Tibial artery (tissue), 4 donors: ENCODE measurements around the gene HCRTR1.
A peak's percentile ranks its signal among the peaks of the same experiment; 100 is the strongest.

ENCODE experiments used
- DNase-seq, 2 donors: peaks; one replicate each; pipeline ENCODE4 v3.0.0-alpha.2; 2019
- H3K27ac ChIP-seq, 2 donors: fragments of 200-600 bp; sonication (generic) in 1 of 2; 1 replicate in 1 of 2; 2 replicates in 1 of 2; pipeline ENCODE4 v1.5.1; 2018 to 2019; ENCODE audit warnings: mild to moderate bottlenecking in 1 of 2
- H3K27me3 ChIP-seq, 2 donors: fragments of 200-600 bp; sonication (generic) in 1 of 2; one replicate each; pipeline versions ENCODE4 v1.5.1 to v1.6.0; 2016 to 2019
- H3K36me3 ChIP-seq, 3 donors: fragments of 200-600 bp; sonication (generic) in 2 of 3; one replicate each; pipeline ENCODE4 v1.5.1; 2016 to 2019; ENCODE audit warnings: mild to moderate bottlenecking in 2 of 3
- H3K4me1 ChIP-seq, 4 donors: fragments of 200-600 bp; sonication (generic) in 2 of 4; 1 replicate in 3 of 4; 2 replicates in 1 of 4; pipeline ENCODE4 v1.5.1; 2016 to 2019
- H3K4me3 ChIP-seq, 2 donors: fragments of 200-600 bp; sonication (generic) in 1 of 2; 1 replicate in 1 of 2; 2 replicates in 1 of 2; pipeline ENCODE4 v1.5.1; 2018 to 2019; ENCODE audit warnings: mild to moderate bottlenecking in 2 of 2
- H3K9me3 ChIP-seq, 3 donors: fragments of 200-600 bp; sonication (generic) in 1 of 3; one replicate each; pipeline ENCODE4 v1.5.1; 2016 to 2019
- CTCF ChIP-seq, 2 experiments: fragments of 200-600 bp in 1 of 2; fragments of 450-650 bp in 1 of 2; IDR thresholded peaks; one replicate each; pipeline ENCODE4 v1.5.1; 2017 to 2019; ENCODE audit warnings: antibody characterized with exemption in 2 of 2, mild to moderate bottlenecking in 1 of 2, moderate library complexity in 1 of 2
- intact Hi-C: fragments of 100-400 bp; cut with DNase I; formaldehyde crosslinking; loops from one replicate; pipeline ENCODE4 v1.15.0; 2023; ENCODE audit warnings: low total_unique reads

The HCRTR1 gene

DNA sequence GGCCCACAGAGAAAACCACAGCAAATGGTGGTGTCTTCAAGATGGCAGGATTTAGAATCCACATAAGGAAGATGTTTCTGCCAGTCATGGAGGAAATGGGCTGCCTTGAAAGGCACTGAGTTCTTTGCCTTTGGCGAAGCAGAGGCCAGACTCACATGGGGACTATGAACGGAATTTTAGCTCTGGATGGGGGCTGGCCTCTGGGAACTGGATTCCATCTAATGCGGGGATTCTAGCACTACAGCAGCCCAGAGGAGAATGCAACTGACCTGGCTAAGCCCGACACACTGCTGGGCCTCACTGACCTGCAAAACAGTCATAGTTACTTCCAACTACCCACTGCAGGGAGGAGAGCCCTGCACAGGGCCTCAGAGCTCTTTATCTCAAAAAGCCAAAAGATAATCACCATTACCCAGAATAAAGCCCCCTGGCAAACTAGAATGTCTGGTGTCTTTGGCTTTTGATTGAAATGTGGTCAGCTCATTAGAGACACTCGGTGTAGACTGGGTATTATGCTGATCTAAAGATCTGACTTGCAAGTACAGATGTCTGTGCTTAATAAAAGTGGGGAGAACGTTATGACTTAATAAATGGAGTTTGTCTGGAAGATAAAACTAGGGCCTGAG lies 11.6 kb downstream of the HCRTR1 start:
- H3K4me3 ChIP-seq, result no peak overlapping the region
- peak overlapping the region; percentile 83 to 87 for H3K27ac ChIP-seq
- peaks cover 0 to 44% (median 37%) of the 10 kb centered on the region in 4 donors for H3K4me1 ChIP-seq
- H3K36me3 ChIP-seq, result peaks cover 42 to 57% (median 56%) of the 10 kb centered on the region in 3 donors
- H3K27me3 ChIP-seq, result no peaks in the 10 kb centered on the region
- H3K9me3 ChIP-seq, result no peaks in the 10 kb centered on the region
- no peak for TF ChIP-seq CTCF (IDR thresholded peaks at IDR 0.05)
- intact Hi-C loops, result no loop called here
- DNase-seq, result no peak

DNA sequence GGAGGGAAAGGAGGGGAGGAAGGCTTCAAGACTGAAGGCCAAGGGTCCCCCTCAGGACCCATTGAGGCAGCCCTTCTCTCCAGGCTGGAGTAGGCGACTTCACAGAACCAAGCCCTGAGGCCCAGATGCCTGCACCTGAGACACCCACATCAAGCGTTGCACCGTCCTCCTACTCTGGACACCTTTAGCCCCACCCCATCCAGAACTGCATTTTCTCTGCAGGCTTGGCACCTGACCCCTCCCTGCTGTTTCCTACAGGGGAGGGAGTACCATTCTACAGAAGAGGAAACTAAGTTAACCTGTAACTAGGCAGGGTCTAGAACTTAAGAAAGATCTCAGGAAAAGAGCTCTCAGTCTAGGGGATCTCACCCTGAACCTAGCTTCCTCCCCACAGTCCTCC lies 15.2 kb downstream of the HCRTR1 start:
- Histone ChIP-seq H3K9me3 (no peaks in the 10 kb centered on the region), H3K27me3 (no peaks in the 10 kb centered on the region), H3K4me3 (no peak overlapping the region), H3K27ac (no peak overlapping the region), H3K36me3 (peaks cover 53 to 70% (median 64%) of the 10 kb centered on the region in 3 donors), H3K4me1 (peaks cover 0 to 24% (median 15%) of the 10 kb centered on the region in 4 donors)
- DNase-seq, result no peak
- intact Hi-C loops, result no loop called here
- no peak for TF ChIP-seq CTCF (IDR thresholded peaks at IDR 0.05)

- no peaks in the 10 kb centered on the region for H3K9me3 ChIP-seq
- no peaks in the 10 kb centered on the region for H3K27me3 ChIP-seq
- H3K36me3 ChIP-seq, result peaks cover 53 to 70% (median 60%) of the 10 kb centered on the region in 3 donors
- intact Hi-C loops, result no loop called here
- peak in 1 of 2 experiments; percentile 12 for TF ChIP-seq CTCF (IDR thresholded peaks at IDR 0.05)
- DNase-seq, result no peak
- H3K4me3 ChIP-seq, result no peak overlapping the region
- no peak overlapping the region for H3K27ac ChIP-seq
- peaks cover 0 to 22% (median 12%) of the 10 kb centered on the region in 4 donors for H3K4me1 ChIP-seq
Observed at GRCh38 chr1:31633117-31633516, 15.6 kb downstream of the HCRTR1 start.

- intact Hi-C loops, result no loop called here
- DNase-seq, result no peak
- TF ChIP-seq CTCF (IDR thresholded peaks at IDR 0.05), result no peak
- H3K4me1 ChIP-seq, result peaks cover 0 to 55% (median 38%) of the 10 kb centered on the region in 4 donors
- no peak overlapping the region for H3K27ac ChIP-seq
- no peaks in the 10 kb centered on the region for H3K27me3 ChIP-seq
- peaks cover 12 to 20% (median 14%) of the 10 kb centered on the region in 3 donors for H3K36me3 ChIP-seq
- no peak overlapping the region for H3K4me3 ChIP-seq
- H3K9me3 ChIP-seq, result no peaks in the 10 kb centered on the region
Observed at GRCh38 chr1:31637915-31638673, 20.6 kb downstream of the HCRTR1 start.

DNA sequence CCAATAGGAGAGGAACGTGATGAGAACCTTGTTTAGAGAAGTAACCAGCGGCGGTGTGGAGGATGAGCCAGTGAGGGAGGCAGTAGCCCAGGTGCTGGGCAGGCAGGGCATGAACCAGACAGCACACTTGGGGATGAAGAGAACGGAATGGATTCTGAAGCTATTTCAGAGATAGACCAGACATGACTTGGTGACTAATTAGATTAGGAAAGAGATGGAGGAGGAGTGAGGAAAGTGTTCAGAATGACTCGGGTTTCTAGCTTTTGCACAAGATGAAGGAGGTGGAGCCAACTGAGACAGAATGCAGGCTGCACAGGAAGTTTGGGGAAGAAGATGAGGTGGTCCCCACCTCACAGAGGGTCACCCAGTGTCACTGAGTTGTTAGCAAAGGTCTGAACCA lies 22.1 kb downstream of the HCRTR1 start:
- no peaks in the 10 kb centered on the region for H3K9me3 ChIP-seq
- H3K4me1 ChIP-seq, result peaks cover 0 to 66% (median 47%) of the 10 kb centered on the region in 4 donors
- intact Hi-C loops, result no loop called here
- H3K27me3 ChIP-seq, result no peaks in the 10 kb centered on the region
- H3K36me3 ChIP-seq, result peaks cover 7 to 12% (median 8%) of the 10 kb centered on the region in 3 donors
- no peak overlapping the region for H3K27ac ChIP-seq
- H3K4me3 ChIP-seq, result no peak overlapping the region
- TF ChIP-seq CTCF (IDR thresholded peaks at IDR 0.05), result no peak
- DNase-seq, result no peak
